Endothelial cell (in vitro differentiated cells): Measurements from ENCODE around the gene CNTRL. TPM values are rescaled to one million over a fixed set of nuclear protein-coding genes. Genes with fewer than 3 reads are reported as not detected.

Experiments used
- DNase-seq: peaks from one replicate; pipeline ENCODE4 v3.0.0; 2021; ENCODE audit warnings: low spot score
- H3K27ac Mint-ChIP-seq: one replicate; pipeline ENCODE4 v1.8.0; 2021; ENCODE audit warnings: mixed read lengths, inconsistent platforms; ENCODE audit not compliant: unreplicated experiment
- H3K27me3 Mint-ChIP-seq: one replicate; pipeline ENCODE4 v1.8.0; 2021; ENCODE audit warnings: mild to moderate bottlenecking, moderate library complexity, mixed read lengths, inconsistent platforms; ENCODE audit not compliant: unreplicated experiment
- H3K36me3 Mint-ChIP-seq: one replicate; pipeline ENCODE4 v1.8.0; 2021; ENCODE audit warnings: mild to moderate bottlenecking, low read depth, mixed read lengths, inconsistent platforms; ENCODE audit not compliant: unreplicated experiment
- H3K4me1 Mint-ChIP-seq: one replicate; pipeline ENCODE4 v1.8.0; 2021; ENCODE audit warnings: mild to moderate bottlenecking, mixed read lengths, inconsistent platforms; ENCODE audit not compliant: unreplicated experiment
- H3K4me3 Mint-ChIP-seq: one replicate; pipeline ENCODE4 v1.8.0; 2021; ENCODE audit warnings: mild to moderate bottlenecking, mixed read lengths, inconsistent platforms; ENCODE audit not compliant: unreplicated experiment
- H3K9me3 Mint-ChIP-seq: one replicate; pipeline ENCODE4 v1.8.0; 2021; ENCODE audit warnings: mixed read lengths, inconsistent platforms; ENCODE audit not compliant: unreplicated experiment
- total RNA-seq: library from RNA; stranded (reverse); fragmentation: NEBNext Ultra II Directional; extraction: Animal tissue kit (Norgen Biotek cat#: 25700); gene quantifications from one replicate; pipeline ENCODE4 v1.2.1, GENCODE V29; 2021; ENCODE audit not compliant: unreplicated experiment
- TF ChIP-seq, protein P1 (sequence below): fragments of 200-600 bp; sonication (generic); IDR thresholded peaks from one replicate; pipeline ENCODE4 v1.5.0; 2021; ENCODE audit warnings: antibody characterized with exemption; ENCODE audit not compliant: unreplicated experiment

Gene CNTRL
- total RNA-seq, 1 donor from 2014 or later: 23.6 TPM

DNA sequence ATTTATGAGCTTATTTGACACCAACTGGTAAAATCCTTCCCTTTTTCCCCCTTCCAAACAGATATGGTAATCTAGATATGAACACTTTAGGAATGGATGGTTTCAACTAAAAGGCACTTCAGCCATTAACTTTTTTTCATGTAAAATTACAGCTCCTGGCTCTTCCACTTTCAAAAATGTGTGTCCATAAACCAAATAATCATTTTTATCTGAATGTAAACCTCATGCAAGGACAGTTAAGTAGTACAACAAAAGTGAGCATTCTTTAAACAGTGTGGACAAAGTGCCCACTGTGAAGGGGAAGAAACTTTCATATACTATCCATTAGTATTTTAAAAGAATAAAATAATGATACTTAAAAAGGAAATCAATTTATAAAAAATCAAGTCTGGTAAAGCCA lies 109.7 kb downstream of the CNTRL start:
- H3K27ac Mint-ChIP-seq: no peak overlapping the region
- peaks cover 2% of the 10 kb centered on the region for H3K27me3 Mint-ChIP-seq
- H3K36me3 Mint-ChIP-seq: peaks cover 11% of the 10 kb centered on the region
- no peak overlapping the region for H3K4me3 Mint-ChIP-seq
- TF ChIP-seq, protein P1, sequence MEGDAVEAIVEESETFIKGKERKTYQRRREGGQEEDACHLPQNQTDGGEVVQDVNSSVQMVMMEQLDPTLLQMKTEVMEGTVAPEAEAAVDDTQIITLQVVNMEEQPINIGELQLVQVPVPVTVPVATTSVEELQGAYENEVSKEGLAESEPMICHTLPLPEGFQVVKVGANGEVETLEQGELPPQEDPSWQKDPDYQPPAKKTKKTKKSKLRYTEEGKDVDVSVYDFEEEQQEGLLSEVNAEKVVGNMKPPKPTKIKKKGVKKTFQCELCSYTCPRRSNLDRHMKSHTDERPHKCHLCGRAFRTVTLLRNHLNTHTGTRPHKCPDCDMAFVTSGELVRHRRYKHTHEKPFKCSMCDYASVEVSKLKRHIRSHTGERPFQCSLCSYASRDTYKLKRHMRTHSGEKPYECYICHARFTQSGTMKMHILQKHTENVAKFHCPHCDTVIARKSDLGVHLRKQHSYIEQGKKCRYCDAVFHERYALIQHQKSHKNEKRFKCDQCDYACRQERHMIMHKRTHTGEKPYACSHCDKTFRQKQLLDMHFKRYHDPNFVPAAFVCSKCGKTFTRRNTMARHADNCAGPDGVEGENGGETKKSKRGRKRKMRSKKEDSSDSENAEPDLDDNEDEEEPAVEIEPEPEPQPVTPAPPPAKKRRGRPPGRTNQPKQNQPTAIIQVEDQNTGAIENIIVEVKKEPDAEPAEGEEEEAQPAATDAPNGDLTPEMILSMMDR: no peak
- DNase-seq: no peak
- H3K9me3 Mint-ChIP-seq: no peaks in the 10 kb centered on the region
- peaks cover 11% of the 10 kb centered on the region for H3K4me1 Mint-ChIP-seq

DNA sequence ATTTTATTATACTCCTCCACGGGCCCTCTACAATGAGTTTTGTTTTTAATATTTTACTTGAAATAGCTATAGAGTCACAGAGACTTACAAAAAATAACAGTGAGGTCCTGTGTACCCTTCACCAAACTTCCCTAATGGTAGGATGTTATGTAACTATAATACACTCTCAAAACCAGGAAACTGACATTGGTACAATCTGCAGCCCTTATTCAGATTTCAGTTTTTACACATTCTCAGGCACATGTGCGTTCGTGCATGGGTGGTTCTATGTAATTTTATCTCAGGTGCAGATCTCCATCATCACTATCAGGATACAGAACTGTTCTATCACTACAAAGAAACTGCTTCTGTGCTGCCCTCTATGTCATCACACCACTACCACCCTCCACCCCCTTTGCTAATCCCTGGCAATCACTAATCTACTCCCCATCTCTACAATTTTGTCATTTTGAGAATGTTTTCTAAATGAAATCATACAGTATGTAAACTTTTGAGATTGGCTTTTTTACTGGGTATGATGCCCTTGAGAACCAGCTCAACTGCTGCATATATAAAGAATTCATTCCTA lies 110.5 kb downstream of the CNTRL start:
- Mint-ChIP-seq H3K4me1 (peaks cover 15% of the 10 kb centered on the region), H3K27me3 (peaks cover 2% of the 10 kb centered on the region), H3K36me3 (peaks cover 11% of the 10 kb centered on the region), H3K9me3 (no peaks in the 10 kb centered on the region), H3K4me3 (no peak overlapping the region), H3K27ac (no peak overlapping the region)
- no peak for DNase-seq
- TF ChIP-seq, protein P1: no peak

DNA sequence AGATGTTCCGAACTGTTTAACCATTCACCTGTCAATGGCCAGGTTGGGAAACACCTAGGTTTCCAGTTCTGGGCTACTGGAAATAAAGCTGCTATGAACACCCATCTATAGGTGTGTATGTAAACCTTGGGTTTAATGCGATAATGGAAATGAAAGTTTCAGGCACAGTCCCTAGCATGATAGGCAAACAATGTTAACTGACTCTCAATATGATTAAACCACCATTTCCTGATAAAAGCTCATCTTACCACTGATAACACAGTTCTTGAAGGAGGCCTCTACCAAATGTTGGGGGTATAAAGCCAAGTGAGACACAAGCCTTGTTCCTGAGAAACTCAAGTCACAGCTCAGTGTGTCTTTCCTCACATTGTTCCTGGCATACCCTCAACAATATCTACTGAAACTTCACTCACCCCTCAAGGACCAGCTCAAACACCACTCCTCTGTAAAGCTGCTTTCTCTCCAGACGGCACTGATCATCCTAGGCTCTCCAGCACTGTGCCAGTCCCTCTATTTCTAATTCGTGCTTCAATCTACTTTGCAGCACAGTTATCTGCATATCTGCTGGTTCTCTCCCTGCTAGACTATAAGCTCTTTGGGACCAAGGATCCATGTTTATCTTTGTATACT lies 111.1 kb downstream of the CNTRL start:
- H3K36me3 Mint-ChIP-seq: peaks cover 10% of the 10 kb centered on the region
- H3K27ac Mint-ChIP-seq: no peak overlapping the region
- DNase-seq: no peak
- peaks cover under 1% of the 10 kb centered on the region for H3K27me3 Mint-ChIP-seq
- H3K9me3 Mint-ChIP-seq: no peaks in the 10 kb centered on the region
- TF ChIP-seq, protein P1: no peak
- H3K4me3 Mint-ChIP-seq: no peak overlapping the region
- H3K4me1 Mint-ChIP-seq: peaks cover 15% of the 10 kb centered on the region

DNA sequence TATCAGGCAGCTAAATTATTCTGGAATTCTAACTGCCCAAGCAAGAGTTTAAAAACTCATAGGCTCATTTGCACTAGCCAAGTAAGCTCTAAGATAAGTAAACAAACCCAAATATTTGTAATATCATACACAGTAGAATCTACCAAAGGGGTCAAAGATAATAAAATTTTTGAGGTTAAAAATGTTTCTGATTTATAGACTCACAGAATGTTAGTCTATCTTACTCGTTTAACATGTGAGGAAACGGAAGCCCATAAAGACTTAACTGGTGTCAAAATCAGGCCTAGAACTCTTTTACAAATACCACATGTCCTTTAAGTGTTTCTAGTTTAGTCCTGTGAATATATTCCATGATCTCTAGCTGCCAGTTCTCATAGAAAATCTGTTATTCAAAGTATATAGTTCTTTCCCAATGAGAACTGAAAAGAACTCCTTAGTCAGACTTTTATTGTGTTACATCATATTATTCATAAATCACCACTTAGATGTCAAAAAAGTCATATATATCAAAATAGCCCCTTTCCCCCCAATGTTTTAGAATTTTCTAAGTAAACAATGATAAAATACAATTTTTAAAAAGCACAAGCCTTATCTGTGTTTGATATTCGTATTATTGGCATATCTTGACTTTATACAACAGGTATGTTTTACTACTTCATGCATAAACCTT lies 113.0 kb downstream of the CNTRL start:
- H3K9me3 Mint-ChIP-seq: no peaks in the 10 kb centered on the region
- peaks cover 7% of the 10 kb centered on the region for H3K36me3 Mint-ChIP-seq
- peaks cover 17% of the 10 kb centered on the region for H3K4me1 Mint-ChIP-seq
- H3K27me3 Mint-ChIP-seq: no peaks in the 10 kb centered on the region
- DNase-seq: no peak
- no peak overlapping the region for H3K4me3 Mint-ChIP-seq
- TF ChIP-seq, protein P1: no peak
- H3K27ac Mint-ChIP-seq: no peak overlapping the region

DNA sequence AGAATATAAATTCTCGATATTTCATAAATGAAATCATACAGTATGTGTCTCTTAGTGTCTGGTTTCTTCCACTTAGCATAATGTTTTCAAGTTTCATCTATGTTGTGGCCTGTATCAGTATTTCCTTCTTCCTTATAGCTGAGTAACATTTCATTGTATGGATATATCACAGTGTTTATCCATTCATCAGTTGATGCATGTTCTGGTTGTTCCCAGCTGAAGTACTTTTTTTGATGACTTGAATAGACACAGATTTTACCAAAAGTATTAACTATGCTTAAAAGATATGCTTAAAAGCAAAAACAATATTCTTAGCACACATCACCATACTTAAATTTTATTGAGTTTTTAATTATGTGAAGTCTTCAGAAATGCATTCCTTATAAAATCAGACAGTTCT lies 114.3 kb downstream of the CNTRL start:
- no peak for DNase-seq
- Mint-ChIP-seq H3K27ac (no peak overlapping the region), H3K36me3 (peaks cover 7% of the 10 kb centered on the region), H3K27me3 (no peaks in the 10 kb centered on the region), H3K4me1 (peaks cover 18% of the 10 kb centered on the region), H3K4me3 (no peak overlapping the region), H3K9me3 (no peaks in the 10 kb centered on the region)
- TF ChIP-seq, protein P1: no peak
